ENCODE data around the gene HMOX2.

- TF ChIP-seq CTCF (IDR thresholded peaks at IDR 0.05; ENCODE audit: low read length) (no peak), EZH2 (IDR thresholded peaks at IDR 0.05; ENCODE audit: borderline replicate concordance, low read length) (no peak)
These were observed 38.4 kb downstream of the HMOX2 start for GRCh38 chr16:4514606-4515005.
